NT2/D1 (cell line): Measurements from ENCODE around the gene PAFAH2.

Source experiments
- YY1 ChIP-seq: IDR thresholded peaks from 2 replicates; pipeline ENCODE4 v1.6.1; 2011; ENCODE audit not compliant: insufficient read length, insufficient read depth
- ZNF274 ChIP-seq: IDR thresholded peaks from 2 replicates; pipeline ENCODE4 v1.6.1; 2011; ENCODE audit warnings: mild to moderate bottlenecking, low read depth, low read length

- no peak for TF ChIP-seq YY1
- TF ChIP-seq ZNF274: no peak
Observed at GRCh38 chr1:26047278-26047874, 49.5 kb upstream of the PAFAH2 start.
